ENCODE data around the gene PRPF39. TPM values are rescaled to one million over a fixed set of nuclear protein-coding genes. Genes with fewer than 3 reads are reported as not detected.
A peak's percentile ranks its signal among the peaks of the same experiment; 100 is the strongest.

The PRPF39 gene
- total and polyA plus RNA-seq, 10 of the 15 experiments (the other 5 are each of a cell fraction or from before 2014, with no cell fraction given): 22.1 to 91.7 (median 36.9) TPM

DNA sequence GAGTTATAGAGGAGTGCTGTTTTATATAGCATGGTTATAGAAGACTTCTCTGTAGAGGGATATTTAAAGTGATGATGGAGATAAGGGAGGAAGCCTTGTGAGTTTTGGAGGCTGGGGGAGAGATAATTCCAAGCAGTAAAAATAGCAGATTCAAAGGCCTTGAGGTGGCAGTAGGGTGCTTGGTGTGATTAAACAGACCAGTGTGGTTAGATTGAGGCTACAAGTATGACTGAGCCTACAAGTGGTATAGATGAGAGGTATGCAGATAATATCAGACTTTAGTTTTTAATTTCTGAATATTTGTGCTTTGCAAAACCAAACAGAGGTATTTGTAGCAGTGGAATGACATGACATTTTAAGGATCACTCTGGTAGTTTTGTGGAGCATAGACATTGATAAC is 72.2 kb downstream of the PRPF39 start:
- H3K9me3 ChIP-seq (replicated peaks; ENCODE audit: control insufficient read depth, insufficient read depth, low read length): no peaks in the 10 kb centered on the region
- FAIRE-seq: no peak
- in situ Hi-C loops (cut with MboI) (no loop called here), intact Hi-C loops (cut with micrococcal nuclease; ENCODE audit: unreplicated experiment) (no loop called here)
- no peak overlapping the region for H3K4me2 ChIP-seq (ENCODE audit: control insufficient read depth, insufficient read depth)
- ChIA-PET POLR2A (no interaction called here), SMC1A (ENCODE audit: uncharacterized antibody, unreplicated experiment) (no interaction called here), RAD21 (ENCODE audit: unreplicated experiment) (no interaction called here), CTCF (no interaction called here)
- no peaks in the 10 kb centered on the region for H3K79me2 ChIP-seq (ENCODE audit: control insufficient read depth, insufficient read depth, low read length)
- peak; percentile 72 for ATAC-seq
- no peak overlapping the region for H3K9ac ChIP-seq (ENCODE audit: control insufficient read depth, insufficient read depth, low read length)
- DNase-seq (ENCODE audit: low read depth, low spot score): no peak
- no peak for TF ChIP-seq EGR1 (IDR thresholded peaks at IDR 0.05; ENCODE audit: borderline replicate concordance in 1 of 2, low read depth in 2 of 2, low read length in 2 of 2)
- TF ChIP-seq BMI1 (IDR thresholded peaks at IDR 0.05; ENCODE audit: borderline replicate concordance): no peak
- no peak for TF ChIP-seq SREBF2 (IDR thresholded peaks at IDR 0.05; ENCODE audit: low read length)
- no peak for TF ChIP-seq SUPT20H (IDR thresholded peaks at IDR 0.05; ENCODE audit: borderline replicate concordance, control insufficient read depth, low read depth, low read length)
- peak; percentile 70 for TF ChIP-seq RUNX3 (IDR thresholded peaks at IDR 0.05; ENCODE audit: low read length)
- no peak for TF ChIP-seq RCOR1 (conservative IDR thresholded peaks at IDR 0.05; ENCODE audit: low read depth, low read length)
- TF ChIP-seq HDGF (IDR thresholded peaks at IDR 0.05): no peak
- TF ChIP-seq MYB (IDR thresholded peaks at IDR 0.05; ENCODE audit: borderline replicate concordance, low read depth, low read length): no peak
- TF ChIP-seq, protein P1, sequence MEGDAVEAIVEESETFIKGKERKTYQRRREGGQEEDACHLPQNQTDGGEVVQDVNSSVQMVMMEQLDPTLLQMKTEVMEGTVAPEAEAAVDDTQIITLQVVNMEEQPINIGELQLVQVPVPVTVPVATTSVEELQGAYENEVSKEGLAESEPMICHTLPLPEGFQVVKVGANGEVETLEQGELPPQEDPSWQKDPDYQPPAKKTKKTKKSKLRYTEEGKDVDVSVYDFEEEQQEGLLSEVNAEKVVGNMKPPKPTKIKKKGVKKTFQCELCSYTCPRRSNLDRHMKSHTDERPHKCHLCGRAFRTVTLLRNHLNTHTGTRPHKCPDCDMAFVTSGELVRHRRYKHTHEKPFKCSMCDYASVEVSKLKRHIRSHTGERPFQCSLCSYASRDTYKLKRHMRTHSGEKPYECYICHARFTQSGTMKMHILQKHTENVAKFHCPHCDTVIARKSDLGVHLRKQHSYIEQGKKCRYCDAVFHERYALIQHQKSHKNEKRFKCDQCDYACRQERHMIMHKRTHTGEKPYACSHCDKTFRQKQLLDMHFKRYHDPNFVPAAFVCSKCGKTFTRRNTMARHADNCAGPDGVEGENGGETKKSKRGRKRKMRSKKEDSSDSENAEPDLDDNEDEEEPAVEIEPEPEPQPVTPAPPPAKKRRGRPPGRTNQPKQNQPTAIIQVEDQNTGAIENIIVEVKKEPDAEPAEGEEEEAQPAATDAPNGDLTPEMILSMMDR (IDR thresholded peaks at IDR 0.05 in 2 of 3, conservative IDR thresholded peaks at IDR 0.05 in 1 of 3; ENCODE audit: control insufficient read depth in 2 of 3, extremely low read depth in 1 of 3, insufficient read depth in 1 of 3, low read depth in 3 of 3, low read length in 3 of 3): peak in 1 of 3 experiments; percentile 39; a peak in 2 of 6 replicates
- no peak for TF ChIP-seq WRNIP1 (IDR thresholded peaks at IDR 0.05; ENCODE audit: borderline replicate concordance, low read depth, low read length)
- no peak for TF ChIP-seq PML (IDR thresholded peaks at IDR 0.05; ENCODE audit: low read length)
- TF ChIP-seq, protein P2, sequence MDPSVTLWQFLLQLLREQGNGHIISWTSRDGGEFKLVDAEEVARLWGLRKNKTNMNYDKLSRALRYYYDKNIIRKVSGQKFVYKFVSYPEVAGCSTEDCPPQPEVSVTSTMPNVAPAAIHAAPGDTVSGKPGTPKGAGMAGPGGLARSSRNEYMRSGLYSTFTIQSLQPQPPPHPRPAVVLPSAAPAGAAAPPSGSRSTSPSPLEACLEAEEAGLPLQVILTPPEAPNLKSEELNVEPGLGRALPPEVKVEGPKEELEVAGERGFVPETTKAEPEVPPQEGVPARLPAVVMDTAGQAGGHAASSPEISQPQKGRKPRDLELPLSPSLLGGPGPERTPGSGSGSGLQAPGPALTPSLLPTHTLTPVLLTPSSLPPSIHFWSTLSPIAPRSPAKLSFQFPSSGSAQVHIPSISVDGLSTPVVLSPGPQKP (IDR thresholded peaks at IDR 0.05; ENCODE audit: low read depth, low read length): no peak
- TF ChIP-seq RAD21 (IDR thresholded peaks at IDR 0.05; ENCODE audit: insufficient read depth, low read depth, low read length): peak; percentile 43; the same call in 1 of the 2 replicates
- TF ChIP-seq PAX8 (IDR thresholded peaks at IDR 0.05): no peak
- TF ChIP-seq CREM (IDR thresholded peaks at IDR 0.05; ENCODE audit: low read depth): no peak
- no peak for TF ChIP-seq NRF1 (conservative IDR thresholded peaks at IDR 0.05; ENCODE audit: low read depth, low read length)
- TF ChIP-seq SMC3 (IDR thresholded peaks at IDR 0.05; ENCODE audit: borderline replicate concordance, low read length): no peak; the same call in 1 of the 2 replicates
- TF ChIP-seq IRF4 (IDR thresholded peaks at IDR 0.05; ENCODE audit: low read depth, low read length): 0 out of 2 replicates have a peak, but pooled peaks have one; percentile 23
- 0 out of 2 replicates have a peak, but pooled peaks have one; percentile 6 for TF ChIP-seq JUNB (IDR thresholded peaks at IDR 0.05)
- no peak for TF ChIP-seq TCF3 (IDR thresholded peaks at IDR 0.05; ENCODE audit: borderline replicate concordance, insufficient read depth, low read depth, low read length)
- TF ChIP-seq, protein P3, sequence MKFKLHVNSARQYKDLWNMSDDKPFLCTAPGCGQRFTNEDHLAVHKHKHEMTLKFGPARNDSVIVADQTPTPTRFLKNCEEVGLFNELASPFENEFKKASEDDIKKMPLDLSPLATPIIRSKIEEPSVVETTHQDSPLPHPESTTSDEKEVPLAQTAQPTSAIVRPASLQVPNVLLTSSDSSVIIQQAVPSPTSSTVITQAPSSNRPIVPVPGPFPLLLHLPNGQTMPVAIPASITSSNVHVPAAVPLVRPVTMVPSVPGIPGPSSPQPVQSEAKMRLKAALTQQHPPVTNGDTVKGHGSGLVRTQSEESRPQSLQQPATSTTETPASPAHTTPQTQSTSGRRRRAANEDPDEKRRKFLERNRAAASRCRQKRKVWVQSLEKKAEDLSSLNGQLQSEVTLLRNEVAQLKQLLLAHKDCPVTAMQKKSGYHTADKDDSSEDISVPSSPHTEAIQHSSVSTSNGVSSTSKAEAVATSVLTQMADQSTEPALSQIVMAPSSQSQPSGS (IDR thresholded peaks at IDR 0.05; ENCODE audit: low read length): no peak
- no peak for TF ChIP-seq EED (IDR thresholded peaks at IDR 0.05; ENCODE audit: low read depth)
- no peak for TF ChIP-seq HCFC1 (IDR thresholded peaks at IDR 0.05; ENCODE audit: low read length)
- no peak for TF ChIP-seq BRCA1 (IDR thresholded peaks at IDR 0.05; ENCODE audit: low read depth, low read length)
- no peak for TF ChIP-seq GABPA (IDR thresholded peaks at IDR 0.05; ENCODE audit: low read depth)
- no peaks in the 10 kb centered on the region for H3K27me3 ChIP-seq (replicated peaks in 1 of 2; ENCODE audit: control insufficient read depth in 2 of 2, insufficient read depth in 2 of 2, low read length in 1 of 2)
- BruUV-seq (replicated peaks): TSS peak; percentile 41
- H3K36me3 ChIP-seq (ENCODE audit: control insufficient read depth in 2 of 2, insufficient read depth in 2 of 2, low read length in 1 of 2): peaks cover 0 to 2% of the 10 kb centered on the region in 2 experiments; a peak in 1 of 4 replicates
- no peak overlapping the region for H3K27ac ChIP-seq (ENCODE audit: control insufficient read depth, insufficient read depth)
- H3K4me1 ChIP-seq (ENCODE audit: control insufficient read depth, insufficient read depth, low read length): no peaks in the 10 kb centered on the region
- no peaks in the 10 kb centered on the region for H4K20me1 ChIP-seq (ENCODE audit: control insufficient read depth, insufficient read depth)
- no peak overlapping the region for H2AFZ ChIP-seq (ENCODE audit: control insufficient read depth, low read depth, low read length)
- H3K4me3 ChIP-seq: no peak overlapping the region
